K562 (cell line): ENCODE measurements around the gene ANO8. TPM values are rescaled to one million over a fixed set of nuclear protein-coding genes. Genes with fewer than 3 reads are reported as not detected.

Experiments used
- ATF7 ChIP-seq: fragments of 450-650 bp; IDR thresholded peaks from 2 replicates; pipeline ENCODE4 v1.7.1; 2014; ENCODE audit warnings: mild to moderate bottlenecking, moderate library complexity
- BCOR ChIP-seq: fragments of 450-650 bp; IDR thresholded peaks from 2 replicates; pipeline ENCODE4 v1.6.1; 2016
- CEBPG ChIP-seq, 3 experiments: fragments of 200-800 bp in 1 of 3; sonication (Bioruptor generic) in 1 of 3; sonication (generic) in 1 of 3; formaldehyde crosslinking in 1 of 3; IDR thresholded peaks in 2 of 3; conservative IDR thresholded peaks in 1 of 3; 2 replicates each; pipeline versions ENCODE4 v1.6.1 to v1.8.0; 2016 to 2022; ENCODE audit warnings: missing compliant biosample characterization in 2 of 3, missing genetic modification characterization in 2 of 3, mild to moderate bottlenecking in 1 of 3, missing genetic modification reagents in 1 of 3
- CREB1 ChIP-seq, 2 experiments: sonication (generic) in 1 of 2; formaldehyde crosslinking in 1 of 2; IDR thresholded peaks; 2 replicates each; pipeline versions ENCODE4 v1.6.1 to v1.8.0; 2012 to 2022; ENCODE audit warnings: inconsistent platforms in 1 of 2, mild to moderate bottlenecking in 1 of 2, missing genetic modification reagents in 1 of 2, moderate library complexity in 1 of 2
- ETS1 ChIP-seq: conservative IDR thresholded peaks from 2 replicates; pipeline ENCODE4 v1.6.1; 2011; ENCODE audit warnings: low read depth, mild to moderate bottlenecking, low read length; ENCODE audit not compliant: control insufficient read depth
- KLF16 ChIP-seq: IDR thresholded peaks from 2 replicates; pipeline ENCODE4 v1.6.1; 2016; ENCODE audit warnings: antibody characterized with exemption
- MAX ChIP-seq: sonication (generic); formaldehyde crosslinking; IDR thresholded peaks from 2 replicates; pipeline ENCODE4 v1.9.0; 2022; ENCODE audit warnings: mild to moderate bottlenecking, missing genetic modification reagents
- MECOM ChIP-seq: fragments of 250-450 bp; sonication (Bioruptor Pico); IDR thresholded peaks from 2 replicates; pipeline ENCODE4 v1.8.0; 2022; ENCODE audit warnings: inconsistent platforms
- NR2C1 ChIP-seq, 2 experiments: fragments of 450-650 bp; IDR thresholded peaks; 2 replicates each; pipeline ENCODE4 v1.6.1; 2017; ENCODE audit warnings: mild to moderate bottlenecking in 2 of 2, antibody characterized with exemption in 1 of 2, inconsistent platforms in 1 of 2, missing compliant biosample characterization in 1 of 2, missing genetic modification characterization in 1 of 2
- PTBP1 ChIP-seq: fragments of 200-400 bp; formaldehyde crosslinking; IDR thresholded peaks from 2 replicates; pipeline ENCODE4 v1.6.1; 2017; ENCODE audit warnings: low read depth, low read length
- PURB ChIP-seq: sonication (generic); formaldehyde crosslinking; IDR thresholded peaks from 2 replicates; pipeline ENCODE4 v1.9.0; 2021; ENCODE audit warnings: low read depth, mild to moderate bottlenecking, missing genetic modification reagents
- RB1 ChIP-seq: fragments of 450-650 bp; IDR thresholded peaks from 2 replicates; pipeline ENCODE4 v1.6.1; 2017; ENCODE audit warnings: low read depth, mild to moderate bottlenecking
- SMARCA5 ChIP-seq: fragments of 450-650 bp; IDR thresholded peaks from 2 replicates; pipeline ENCODE4 v1.6.1; 2016
- SP1 ChIP-seq: sonication (generic); formaldehyde crosslinking; IDR thresholded peaks from 2 replicates; pipeline ENCODE4 v1.8.1; 2022; ENCODE audit warnings: mild to moderate bottlenecking, missing genetic modification reagents
- TARDBP ChIP-seq: fragments of 450-650 bp; IDR thresholded peaks from 2 replicates; pipeline ENCODE4 v1.6.1; 2016
- TFAP4 ChIP-seq: sonication (generic); formaldehyde crosslinking; IDR thresholded peaks from 2 replicates; pipeline ENCODE4 v1.8.0; 2022; ENCODE audit warnings: missing genetic modification reagents, mild to moderate bottlenecking, moderate library complexity, borderline replicate concordance
- TGIF2 ChIP-seq: sonication (generic); formaldehyde crosslinking; IDR thresholded peaks from 2 replicates; pipeline ENCODE4 v1.8.1; 2022; ENCODE audit warnings: mild to moderate bottlenecking, missing genetic modification reagents, moderate library complexity
- ZMIZ1 ChIP-seq, 2 experiments: fragments of 150-350 bp in 1 of 2; IDR thresholded peaks; 2 replicates each; pipeline ENCODE4 v1.6.1; 2012 to 2016; ENCODE audit warnings: low read depth in 2 of 2, low read length in 2 of 2, mild to moderate bottlenecking in 1 of 2, moderate library complexity in 1 of 2
- ZNF12 ChIP-seq: sonication (generic); formaldehyde crosslinking; IDR thresholded peaks from 2 replicates; pipeline ENCODE4 v1.4.0; 2020; ENCODE audit warnings: mild to moderate bottlenecking, missing genetic modification reagents
- ZNF174 ChIP-seq: fragments of 250-450 bp; sonication (Bioruptor Pico); IDR thresholded peaks from 2 replicates; pipeline ENCODE4 v1.4.0; 2020; ENCODE audit warnings: mild to moderate bottlenecking
- ZNF3 ChIP-seq: fragments of 250-450 bp; sonication (Bioruptor Pico); IDR thresholded peaks from 2 replicates; pipeline ENCODE4 v1.5.0; 2021; ENCODE audit warnings: mild to moderate bottlenecking, moderate library complexity
- ZNF311 ChIP-seq: fragments of 250-450 bp; sonication (Bioruptor Pico); IDR thresholded peaks from 2 replicates; pipeline ENCODE4 v1.4.0; 2020; ENCODE audit warnings: mild to moderate bottlenecking, moderate library complexity
- ZNF561 ChIP-seq: fragments of 450-650 bp; formaldehyde crosslinking; conservative IDR thresholded peaks from 2 replicates; pipeline ENCODE4 v1.4.0; 2020; ENCODE audit warnings: mild to moderate bottlenecking, moderate library complexity
- polyA plus RNA-seq, 8 experiments: library from polyadenylated mRNA; depleted of rRNA in 4 of 8; stranded (reverse) in 5 of 8; unstranded in 3 of 8; fragments of >200 nt; fragmentation: Nextera tagmentation in 2 of 8; fragmentation: Illumina TruSeq in 1 of 8; extraction: Ambion mirVana in 2 of 8; extraction: Trizol in 1 of 8; gene quantifications; 2 replicates each; pipeline versions ENCODE4 v1.2.1 to v1.2.3, GENCODE V29; 2011 to 2014; ENCODE audit warnings: inconsistent platforms in 1 of 8, missing spikeins in 1 of 8
- total RNA-seq, 7 experiments: library from RNA; depleted of rRNA in 6 of 7; stranded (reverse); fragments of >200 nt in 6 of 7; fragmentation: Illumina TruSeq in 2 of 7; extraction: Trizol in 2 of 7; gene quantifications; 2 replicates each; pipeline versions ENCODE4 v1.2.1 to v1.2.3, GENCODE V29; 2011 to 2021; ENCODE audit warnings: low replicate concordance in 1 of 7

The ANO8 gene
- total and polyA plus RNA-seq, 9 of the 15 experiments (the other 6 are each of a cell fraction or from before 2014, with no cell fraction given): 0.07 to 7.6 (median 2.3) TPM; not detected in 1

- TF ChIP-seq SMARCA5: peak; percentile 100
- TF ChIP-seq BCOR: peak; percentile 99
- TF ChIP-seq ZNF311: no peak
- peak; percentile 70 for TF ChIP-seq ETS1
- peak; percentile 67; the same call in 1 of the 2 replicates for TF ChIP-seq MECOM (CRISPR knock-in tag)
- no peak for TF ChIP-seq TGIF2 (CRISPR knock-in tag)
- TF ChIP-seq SP1 (CRISPR knock-in tag): peak; percentile 100
- peak; percentile 91 for TF ChIP-seq ATF7
- no peak for TF ChIP-seq PURB
- TF ChIP-seq ZNF174 (CRISPR knock-in tag): no peak
- TF ChIP-seq RB1: peak; percentile 95; the same call in 1 of the 2 replicates
- TF ChIP-seq TARDBP: no peak
- TF ChIP-seq PTBP1: peak; percentile 77
- peak; percentile 68 for TF ChIP-seq TFAP4 (CRISPR knock-in tag)
- no peak for TF ChIP-seq ZNF561 (CRISPR knock-in tag)
- TF ChIP-seq KLF16: no peak
- TF ChIP-seq ZNF12 (CRISPR knock-in tag): 0 out of 2 replicates have a peak, but pooled peaks have one; percentile 57
- TF ChIP-seq CREB1 (IDR thresholded peaks at IDR 0.05): peak; percentile 78
- TF ChIP-seq CREB1 (CRISPR knock-in tag; IDR thresholded peaks at IDR 0.05): peak; percentile 78
- peak; percentile 92 for TF ChIP-seq NR2C1 (IDR thresholded peaks at IDR 0.05)
- peak; percentile 91 for TF ChIP-seq NR2C1 (tag; IDR thresholded peaks at IDR 0.05)
- no peak for TF ChIP-seq CEBPG (CRISPR knock-in tag; IDR thresholded peaks at IDR 0.05)
- no peak for TF ChIP-seq CEBPG (tag; conservative IDR thresholded peaks at IDR 0.05 in 1 of 2, IDR thresholded peaks at IDR 0.05 in 1 of 2)
- no peak for TF ChIP-seq ZMIZ1 (IDR thresholded peaks at IDR 0.05; ENCODE audit: low read depth in 2 of 2, low read length in 2 of 2)
- TF ChIP-seq MAX: peak; percentile 86
- no peak for TF ChIP-seq ZNF3 (CRISPR knock-in tag)
Measured at GRCh38 chr19:17336872-17337674, 2.4 kb upstream of the ANO8 start, which contains the start of gene GTPBP3 (continued).
